Activated CD4-positive, alpha-beta memory T cell treated with anti-CD3 and anti-CD28 coated beads for 36 hours (primary cell): ENCODE measurements around the gene INSYN1. TPM values are rescaled to one million over a fixed set of nuclear protein-coding genes. Genes with fewer than 3 reads are reported as not detected.

ENCODE experiments used
- CTCF ChIA-PET: fragments of 350-600 bp; sonication (Branson Sonifier 250); formaldehyde crosslinking; loops from one replicate; lab custom pipeline; 2021; ENCODE audit warnings: antibody characterized with exemption, inconsistent platforms; lab: Charles Lee
- POLR2A ChIA-PET: fragments of 350-600 bp; sonication (Branson Sonifier 250); formaldehyde crosslinking; loops from one replicate; lab custom pipeline; 2021; ENCODE audit warnings: antibody characterized with exemption; lab: Charles Lee
- DNase-seq: peaks from one replicate; pipeline ENCODE4 v3.0.0-alpha.2; 2020
- H3K27ac Mint-ChIP-seq: one replicate; pipeline ENCODE4 v1.8.0; 2021; ENCODE audit warnings: mixed read lengths
- H3K27me3 Mint-ChIP-seq: one replicate; pipeline ENCODE4 v1.8.0; 2021; ENCODE audit warnings: mixed read lengths
- H3K36me3 Mint-ChIP-seq: one replicate; pipeline ENCODE4 v1.8.0; 2021; ENCODE audit warnings: mixed read lengths
- H3K4me1 Mint-ChIP-seq: one replicate; pipeline ENCODE4 v1.8.0; 2021; ENCODE audit warnings: low read depth, mixed read lengths
- H3K4me3 Mint-ChIP-seq: one replicate; pipeline ENCODE4 v1.8.0; 2021; ENCODE audit warnings: mild to moderate bottlenecking, mixed read lengths
- H3K9me3 Mint-ChIP-seq: one replicate; pipeline ENCODE4 v1.8.0; 2021; ENCODE audit warnings: mixed read lengths
- intact Hi-C: fragments of 100-400 bp; cut with micrococcal nuclease; formaldehyde crosslinking; loops from one replicate; pipeline ENCODE4 v1.15.1; 2023
- total RNA-seq, 2 experiments: library from RNA; stranded (reverse); gene quantifications; one replicate each; pipeline ENCODE4 v1.2.3, GENCODE V29; 2021

The INSYN1 gene
- total RNA-seq, 2 experiments from 2014 or later: not detected

DNA sequence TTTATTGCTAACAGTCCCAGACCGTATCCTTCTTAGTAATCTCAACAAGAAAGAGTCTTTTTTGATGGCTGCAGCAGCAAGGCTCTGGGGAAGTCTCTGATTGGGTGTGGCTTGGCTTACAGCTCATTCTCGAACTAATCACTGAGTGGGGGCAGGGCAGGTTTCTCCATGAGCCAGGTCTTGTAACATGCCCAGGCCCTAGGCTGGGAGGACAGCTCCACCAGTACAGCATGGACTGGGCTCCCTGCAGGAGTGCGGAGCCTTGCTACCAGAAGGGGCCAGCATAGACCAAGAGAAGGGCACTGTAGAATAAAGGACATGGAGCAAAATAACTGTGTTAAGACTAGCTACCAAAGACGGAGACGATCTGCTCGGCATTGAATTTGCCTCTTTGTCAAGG is 61.8 kb downstream of the INSYN1 start:
- Mint-ChIP-seq H3K36me3 (no peaks in the 10 kb centered on the region), H3K27me3 (peaks cover 40% of the 10 kb centered on the region), H3K4me3 (no peak overlapping the region), H3K9me3 (no peaks in the 10 kb centered on the region), H3K4me1 (peaks cover 8% of the 10 kb centered on the region), H3K27ac (no peak overlapping the region)
- intact Hi-C loops: loop anchor here (10.0 kb wide), 1 partner anchor 907 kb away; the partner anchor contains the start of gene ADPGK
- ChIA-PET CTCF (interaction anchor here (1.0 to 18.1 kb wide), 4 partner anchors 8 to 55 kb away, joined by 4 to 432 read pairs (median 8); partner anchors contain the start of gene CD276), POLR2A (no interaction called here)
- peak; percentile 27 for DNase-seq

DNA sequence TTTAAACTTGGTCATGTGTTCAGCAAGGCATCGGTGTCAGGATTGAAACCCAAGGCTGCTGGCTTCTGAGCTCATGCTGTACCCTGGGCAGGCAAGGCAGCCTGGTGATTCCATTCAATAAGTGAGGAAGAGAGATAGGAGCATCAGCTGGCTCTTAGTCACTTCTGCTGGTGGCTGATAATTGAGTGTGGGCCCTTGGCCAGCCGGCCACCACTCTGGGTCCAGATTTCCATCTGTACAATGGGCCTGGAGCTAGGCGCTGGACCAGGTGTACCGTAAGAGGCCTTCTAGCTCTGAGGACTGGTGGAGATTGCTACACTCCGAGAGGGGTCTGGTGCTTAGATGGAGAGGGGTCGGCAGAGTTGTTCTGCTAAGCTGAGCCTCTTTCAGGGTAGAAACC is 64.7 kb downstream of the INSYN1 start:
- DNase-seq: no peak
- Mint-ChIP-seq H3K36me3 (no peaks in the 10 kb centered on the region), H3K27ac (no peak overlapping the region), H3K9me3 (no peaks in the 10 kb centered on the region), H3K27me3 (peaks cover 38% of the 10 kb centered on the region), H3K4me3 (no peak overlapping the region), H3K4me1 (peaks cover 13% of the 10 kb centered on the region)
- POLR2A ChIA-PET: no interaction called here
- CTCF ChIA-PET: interaction anchor here (0.8 to 14.4 kb wide), 3 partner anchors 11 to 52 kb away, joined by 3 to 432 read pairs (median 4); no protein-coding TSS in a partner anchor
- intact Hi-C loops: no loop called here

DNA sequence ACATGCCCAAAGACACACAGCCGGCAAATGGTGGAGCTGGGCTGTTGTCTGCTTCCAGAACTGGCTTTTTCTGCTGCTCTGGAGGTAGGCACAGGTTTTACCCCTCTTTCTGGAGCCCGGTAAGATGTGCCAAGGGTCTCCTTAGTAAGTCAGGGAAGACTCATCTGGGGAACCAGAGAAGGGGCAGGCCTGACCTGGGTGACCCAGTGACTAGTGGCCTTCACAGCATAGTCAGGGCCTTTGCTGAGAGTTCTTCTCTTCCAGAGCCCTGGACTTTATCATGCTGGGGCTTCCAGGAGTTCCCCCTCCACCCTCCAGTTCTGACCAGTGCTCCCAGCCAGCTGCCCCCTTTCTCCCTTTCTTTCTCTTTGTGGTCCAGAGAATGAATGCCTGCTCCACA is 65.8 kb downstream of the INSYN1 start:
- DNase-seq: no peak
- peaks cover 19% of the 10 kb centered on the region for H3K4me1 Mint-ChIP-seq
- H3K4me3 Mint-ChIP-seq: no peak overlapping the region
- POLR2A ChIA-PET: no interaction called here
- H3K27me3 Mint-ChIP-seq: peaks cover 37% of the 10 kb centered on the region
- intact Hi-C loops: no loop called here
- H3K27ac Mint-ChIP-seq: no peak overlapping the region
- H3K9me3 Mint-ChIP-seq: no peaks in the 10 kb centered on the region
- CTCF ChIA-PET: interaction anchor here (2.2 to 14.4 kb wide), 3 partner anchors 10 to 51 kb away, joined by 15 to 432 read pairs (median 154); no protein-coding TSS in a partner anchor
- H3K36me3 Mint-ChIP-seq: no peaks in the 10 kb centered on the region

DNA sequence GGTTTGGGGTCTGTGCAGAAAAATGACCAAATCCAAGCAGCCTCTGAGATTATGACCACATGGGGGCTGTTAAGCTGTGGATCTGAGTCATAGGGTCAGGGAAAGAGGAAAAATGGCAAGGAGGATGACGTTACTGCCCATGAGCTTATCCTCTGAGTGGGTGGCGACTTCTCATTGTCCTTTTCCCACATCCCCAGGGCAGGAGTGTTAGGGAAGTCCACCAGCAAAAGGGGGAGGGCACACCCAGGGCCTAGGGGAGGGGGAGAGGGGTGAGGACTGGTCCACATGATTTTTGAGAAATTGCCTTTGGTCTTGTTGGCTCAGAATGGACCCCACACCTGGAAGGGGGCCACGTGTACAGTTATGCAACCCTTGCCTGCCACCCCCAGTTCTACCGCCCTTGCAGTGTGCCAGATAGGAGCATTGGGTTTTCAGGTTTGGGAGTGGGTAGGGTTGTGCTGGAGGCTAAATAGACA is 66.3 kb downstream of the INSYN1 start:
- H3K36me3 Mint-ChIP-seq: no peaks in the 10 kb centered on the region
- CTCF ChIA-PET: interaction anchor here (2.2 to 14.4 kb wide), 3 partner anchors 9 to 50 kb away, joined by 15 to 432 read pairs (median 154); no protein-coding TSS in a partner anchor
- H3K4me3 Mint-ChIP-seq: no peak overlapping the region
- no peak overlapping the region for H3K27ac Mint-ChIP-seq
- H3K9me3 Mint-ChIP-seq: no peaks in the 10 kb centered on the region
- POLR2A ChIA-PET: interaction anchor here (0.9 kb wide), 1 partner anchor 8 kb away, joined by 3 read pairs; no protein-coding TSS in a partner anchor
- H3K4me1 Mint-ChIP-seq: peaks cover 23% of the 10 kb centered on the region
- DNase-seq: no peak
- peaks cover 40% of the 10 kb centered on the region for H3K27me3 Mint-ChIP-seq
- intact Hi-C loops: no loop called here

DNA sequence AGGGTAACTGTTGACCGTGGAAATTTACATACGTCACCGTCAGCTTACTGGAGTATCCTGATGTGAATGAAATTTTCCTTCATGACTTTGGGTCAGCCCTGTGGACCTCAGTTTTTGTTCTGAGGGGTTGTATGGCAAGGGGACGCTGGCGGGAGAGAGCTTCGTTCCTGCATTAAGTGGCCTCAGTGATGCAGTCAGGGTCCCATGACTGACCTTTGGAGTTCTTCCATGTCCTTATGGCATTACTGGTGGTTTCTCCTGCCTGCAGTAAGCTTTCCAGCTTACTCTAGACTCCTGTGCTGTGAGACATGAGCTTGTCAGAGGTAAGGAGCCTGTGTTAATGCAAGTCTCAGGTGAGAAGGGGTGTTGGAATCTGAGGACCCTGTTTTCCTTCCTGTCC is 67.2 kb downstream of the INSYN1 start:
- Mint-ChIP-seq H3K4me3 (no peak overlapping the region), H3K4me1 (peaks cover 31% of the 10 kb centered on the region), H3K36me3 (no peaks in the 10 kb centered on the region), H3K27me3 (peaks cover 46% of the 10 kb centered on the region), H3K9me3 (no peaks in the 10 kb centered on the region), H3K27ac (no peak overlapping the region)
- POLR2A ChIA-PET: interaction anchor here (0.9 kb wide), 2 partner anchors 9 to 11 kb away, joined by 3 read pairs; no protein-coding TSS in a partner anchor
- CTCF ChIA-PET: interaction anchor here (0.5 to 14.4 kb wide), 5 partner anchors 9 to 242 kb away, joined by 3 to 432 read pairs (median 15); no protein-coding TSS in a partner anchor
- intact Hi-C loops: no loop called here
- no peak for DNase-seq

Other genes with a start within 250 kb of the INSYN1 start
- 10 to 100 TPM; 46.7 to 49.8 TPM for gene NPTN, start 120.0 kb downstream of the INSYN1 start, total RNA-seq
- 1 to 10 TPM; 3.7 to 4.9 TPM for gene CD276, start 69.0 kb downstream of the INSYN1 start, total RNA-seq
- gene TBC1D21, start 120.2 kb upstream of the INSYN1 start, total RNA-seq: not detected
- 1 to 10 TPM; 2.5 to 3.3 TPM for gene LOXL1, start 173.1 kb upstream of the INSYN1 start, total RNA-seq
- 10 to 100 TPM in 1 of 2 experiments, 1 to 10 TPM in 1; 7.1 to 10.1 TPM for gene STOML1, start 238.9 kb upstream of the INSYN1 start, total RNA-seq
- gene PML, start 241.4 kb upstream of the INSYN1 start, total RNA-seq: 10 to 100 TPM; 67.6 to 69.8 TPM